Tibial artery (tissue), 4 donors: Measurements from ENCODE around the gene S100P.

ENCODE experiments used
- DNase-seq, 2 donors: peaks; one replicate each; pipeline ENCODE4 v3.0.0-alpha.2; 2019
- H3K27ac ChIP-seq, 2 donors: fragments of 200-600 bp; sonication (generic) in 1 of 2; 1 replicate in 1 of 2; 2 replicates in 1 of 2; pipeline ENCODE4 v1.5.1; 2018 to 2019; ENCODE audit warnings: mild to moderate bottlenecking in 1 of 2
- H3K27me3 ChIP-seq, 2 donors: fragments of 200-600 bp; sonication (generic) in 1 of 2; one replicate each; pipeline versions ENCODE4 v1.5.1 to v1.6.0; 2016 to 2019
- H3K36me3 ChIP-seq, 3 donors: fragments of 200-600 bp; sonication (generic) in 2 of 3; one replicate each; pipeline ENCODE4 v1.5.1; 2016 to 2019; ENCODE audit warnings: mild to moderate bottlenecking in 2 of 3
- H3K4me1 ChIP-seq, 4 donors: fragments of 200-600 bp; sonication (generic) in 2 of 4; 1 replicate in 3 of 4; 2 replicates in 1 of 4; pipeline ENCODE4 v1.5.1; 2016 to 2019
- H3K4me3 ChIP-seq, 2 donors: fragments of 200-600 bp; sonication (generic) in 1 of 2; 1 replicate in 1 of 2; 2 replicates in 1 of 2; pipeline ENCODE4 v1.5.1; 2018 to 2019; ENCODE audit warnings: mild to moderate bottlenecking in 2 of 2
- H3K9me3 ChIP-seq, 3 donors: fragments of 200-600 bp; sonication (generic) in 1 of 3; one replicate each; pipeline ENCODE4 v1.5.1; 2016 to 2019
- intact Hi-C: fragments of 100-400 bp; cut with DNase I; formaldehyde crosslinking; loops from one replicate; pipeline ENCODE4 v1.15.0; 2023; ENCODE audit warnings: low total_unique reads
- TF ChIP-seq, protein P1 (sequence below), 2 experiments: fragments of 200-600 bp in 1 of 2; fragments of 450-650 bp in 1 of 2; IDR thresholded peaks; one replicate each; pipeline ENCODE4 v1.5.1; 2017 to 2019; ENCODE audit warnings: antibody characterized with exemption in 2 of 2, mild to moderate bottlenecking in 1 of 2, moderate library complexity in 1 of 2

S100P gene

GRCh38 chr4:6719611-6720179, 26.0 kb downstream of the S100P start:
- intact Hi-C loops = loop anchor here (5.0 to 10.0 kb wide), 4 partner anchors 63 to 355 kb away; partner anchors contain the start of gene KIAA0232
- H3K9me3 ChIP-seq = no peaks in the 10 kb centered on the region
- H3K4me1 ChIP-seq = peaks cover 0 to 29% (median 24%) of the 10 kb centered on the region in 4 donors
- H3K36me3 ChIP-seq = peaks cover 0 to 8% (median 0%) of the 10 kb centered on the region in 3 donors
- TF ChIP-seq, protein P1, sequence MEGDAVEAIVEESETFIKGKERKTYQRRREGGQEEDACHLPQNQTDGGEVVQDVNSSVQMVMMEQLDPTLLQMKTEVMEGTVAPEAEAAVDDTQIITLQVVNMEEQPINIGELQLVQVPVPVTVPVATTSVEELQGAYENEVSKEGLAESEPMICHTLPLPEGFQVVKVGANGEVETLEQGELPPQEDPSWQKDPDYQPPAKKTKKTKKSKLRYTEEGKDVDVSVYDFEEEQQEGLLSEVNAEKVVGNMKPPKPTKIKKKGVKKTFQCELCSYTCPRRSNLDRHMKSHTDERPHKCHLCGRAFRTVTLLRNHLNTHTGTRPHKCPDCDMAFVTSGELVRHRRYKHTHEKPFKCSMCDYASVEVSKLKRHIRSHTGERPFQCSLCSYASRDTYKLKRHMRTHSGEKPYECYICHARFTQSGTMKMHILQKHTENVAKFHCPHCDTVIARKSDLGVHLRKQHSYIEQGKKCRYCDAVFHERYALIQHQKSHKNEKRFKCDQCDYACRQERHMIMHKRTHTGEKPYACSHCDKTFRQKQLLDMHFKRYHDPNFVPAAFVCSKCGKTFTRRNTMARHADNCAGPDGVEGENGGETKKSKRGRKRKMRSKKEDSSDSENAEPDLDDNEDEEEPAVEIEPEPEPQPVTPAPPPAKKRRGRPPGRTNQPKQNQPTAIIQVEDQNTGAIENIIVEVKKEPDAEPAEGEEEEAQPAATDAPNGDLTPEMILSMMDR (IDR thresholded peaks at IDR 0.05) = no peak
- H3K4me3 ChIP-seq = no peak overlapping the region
- no peak for DNase-seq
- peak overlapping the region in 1 of 2 donors; percentile 16 for H3K27ac ChIP-seq
- no peaks in the 10 kb centered on the region for H3K27me3 ChIP-seq

GRCh38 chr4:6720202-6720699, 26.6 kb downstream of the S100P start:
- TF ChIP-seq, protein P1 (IDR thresholded peaks at IDR 0.05) = peak; percentile 91 to 98
- H3K27ac ChIP-seq = peak overlapping the region in 1 of 2 donors; percentile 16

GRCh38 chr4:6721121-6721520, 27.4 kb downstream of the S100P start:
- TF ChIP-seq, protein P1 (IDR thresholded peaks at IDR 0.05) = no peak
- Histone ChIP-seq H3K4me3 (no peak overlapping the region), H3K9me3 (no peaks in the 10 kb centered on the region), H3K4me1 (peaks cover 0 to 28% (median 22%) of the 10 kb centered on the region in 4 donors), H3K27me3 (no peaks in the 10 kb centered on the region), H3K27ac (no peak overlapping the region), H3K36me3 (peaks cover 0 to 8% (median 0%) of the 10 kb centered on the region in 3 donors)
- no peak for DNase-seq
- intact Hi-C loops = loop anchor here (5.0 kb wide), 2 partner anchors 61 to 151 kb away; partner anchors contain the start of gene KIAA0232

More at GRCh38 chr4:6720202-6720699, 26.6 kb downstream of the S100P start:
- peak; percentile 65 to 89 for DNase-seq
- Histone ChIP-seq H3K4me1 (peaks cover 0 to 34% (median 24%) of the 10 kb centered on the region in 4 donors), H3K9me3 (no peaks in the 10 kb centered on the region), H3K36me3 (peaks cover 0 to 8% (median 0%) of the 10 kb centered on the region in 3 donors), H3K27me3 (no peaks in the 10 kb centered on the region), H3K4me3 (no peak overlapping the region)
- intact Hi-C loops = loop anchor here (5.0 kb wide), 2 partner anchors 62 to 152 kb away; partner anchors contain the start of gene KIAA0232

DNA sequence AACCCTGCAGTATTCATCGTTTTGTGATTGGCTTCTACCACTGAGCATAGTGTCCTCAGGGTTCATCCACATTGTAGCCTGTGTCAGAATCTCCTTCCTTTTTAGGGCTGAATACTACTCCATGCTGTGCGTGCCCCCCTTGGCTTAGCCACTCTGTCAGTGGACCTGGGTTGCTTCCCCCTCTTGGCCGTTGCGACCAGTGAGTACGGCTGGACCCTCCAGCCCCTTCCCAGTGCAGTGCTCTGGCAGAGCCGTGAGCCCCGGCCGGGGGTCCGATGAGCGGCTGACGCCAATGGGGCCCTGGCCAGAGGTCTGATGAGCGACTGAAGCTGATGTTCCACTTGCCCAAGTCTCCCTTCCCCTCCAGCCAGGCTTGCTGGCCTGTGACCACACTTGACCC, 29.2 kb downstream of the S100P start:
- intact Hi-C loops = loop anchor here (5.0 kb wide), 2 partner anchors 59 to 149 kb away; partner anchors contain the start of gene KIAA0232
- no peak overlapping the region for H3K27ac ChIP-seq

DNA sequence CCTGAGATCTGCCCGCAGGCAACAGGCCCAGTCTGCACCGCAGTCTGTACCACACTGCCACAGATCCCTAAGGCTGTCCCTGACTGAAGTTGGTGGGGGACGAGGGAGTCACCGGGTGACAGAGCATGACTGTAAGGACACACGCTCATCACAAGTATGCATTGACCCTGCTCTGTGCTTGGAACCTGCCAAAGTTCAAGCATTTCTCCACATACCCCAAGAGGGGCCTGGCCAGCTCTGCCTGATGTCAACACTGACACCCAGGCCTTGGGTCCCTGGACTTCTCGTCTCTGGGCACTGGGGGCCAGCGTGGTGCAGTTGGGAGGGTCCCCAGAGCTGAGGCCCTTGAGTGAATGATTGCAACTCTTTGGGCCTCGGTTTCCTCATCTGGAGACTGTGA, 30.2 kb downstream of the S100P start:
- Histone ChIP-seq H3K4me3 (no peak overlapping the region), H3K4me1 (peaks cover 0 to 20% (median 10%) of the 10 kb centered on the region in 4 donors), H3K36me3 (peaks cover 0 to 3% (median 0%) of the 10 kb centered on the region in 3 donors), H3K27ac (no peak overlapping the region), H3K27me3 (no peaks in the 10 kb centered on the region), H3K9me3 (no peaks in the 10 kb centered on the region)
- no peak for DNase-seq
- TF ChIP-seq, protein P1 (IDR thresholded peaks at IDR 0.05) = no peak
- intact Hi-C loops = loop anchor here (5.0 kb wide), 2 partner anchors 58 to 148 kb away; partner anchors contain the start of gene KIAA0232

More for the DNA sequence above, 29.2 kb downstream of the S100P start:
- H3K36me3 ChIP-seq = peaks cover 0 to 8% (median 0%) of the 10 kb centered on the region in 3 donors
- no peaks in the 10 kb centered on the region for H3K27me3 ChIP-seq
- H3K9me3 ChIP-seq = no peaks in the 10 kb centered on the region
- no peak overlapping the region for H3K4me3 ChIP-seq
- TF ChIP-seq, protein P1 (IDR thresholded peaks at IDR 0.05) = no peak
- no peak for DNase-seq
- H3K4me1 ChIP-seq = peaks cover 0 to 24% (median 14%) of the 10 kb centered on the region in 4 donors
